Vagina (tissue), 2 donors: ENCODE results near the gene IGFLR1. TPM values are rescaled to one million over a fixed set of nuclear protein-coding genes. Genes with fewer than 3 reads are reported as not detected.

ENCODE experiments used
- DNase-seq, 2 donors: peaks; one replicate each; pipeline ENCODE4 v3.0.0-alpha.2; 2017; ENCODE audit errors: extremely low spot score in 2 of 2
- H3K27ac ChIP-seq: fragments of 200-600 bp; sonication (generic); one replicate; pipeline ENCODE4 v1.5.1; 2019
- H3K27me3 ChIP-seq: fragments of 200-600 bp; sonication (generic); one replicate; pipeline ENCODE4 v1.5.1; 2019
- H3K36me3 ChIP-seq, 2 donors: fragments of 200-600 bp; sonication (generic); one replicate each; pipeline ENCODE4 v1.5.1; 2017 to 2019
- H3K4me1 ChIP-seq: fragments of 200-600 bp; sonication (generic); one replicate; pipeline ENCODE4 v1.5.1; 2019
- H3K4me3 ChIP-seq, 2 donors: fragments of 200-600 bp; sonication (generic); 1 replicate in 1 of 2; 2 replicates in 1 of 2; pipeline ENCODE4 v1.5.1; 2016 to 2019
- H3K9me3 ChIP-seq: fragments of 200-600 bp; sonication (generic); one replicate; pipeline ENCODE4 v1.5.1; 2019
- CTCF ChIP-seq, 3 experiments: fragments of 450-650 bp in 2 of 3; fragments of 200-600 bp in 1 of 3; sonication (generic) in 1 of 3; IDR thresholded peaks; one replicate each; pipeline ENCODE4 v1.5.1; 2017 to 2019; ENCODE audit warnings: antibody characterized with exemption in 3 of 3, mild to moderate bottlenecking in 2 of 3, moderate library complexity in 2 of 3
- POLR2A ChIP-seq, 2 donors: fragments of 450-650 bp; IDR thresholded peaks; one replicate each; pipeline ENCODE4 v1.6.1; 2017; ENCODE audit warnings: antibody characterized with exemption in 2 of 2, mild to moderate bottlenecking in 2 of 2, moderate library complexity in 2 of 2
- POLR2AphosphoS5 ChIP-seq, 2 donors: sonication (generic); formaldehyde crosslinking; IDR thresholded peaks; one replicate each; pipeline ENCODE4 v1.9.0; 2017; ENCODE audit warnings: antibody characterized with exemption in 2 of 2, mild to moderate bottlenecking in 2 of 2, low read depth in 1 of 2; ENCODE audit not compliant: insufficient read depth in 1 of 2
- intact Hi-C: fragments of 100-400 bp; cut with DNase I; formaldehyde crosslinking; loops from one replicate; pipeline ENCODE4 v1.15.1; 2023
- total RNA-seq: library from RNA; depleted of rRNA; stranded (reverse); fragments of >200 nt; gene quantifications from one replicate; pipeline ENCODE4 v1.2.3, GENCODE V29; 2016

Gene IGFLR1
- total RNA-seq, 1 donor from 2014 or later, result 7.4 TPM

- Histone ChIP-seq H3K27ac (peak overlapping the region; percentile 97), H3K4me1 (peaks cover 42% of the 10 kb centered on the region), H3K9me3 (no peaks in the 10 kb centered on the region), H3K27me3 (no peaks in the 10 kb centered on the region), H3K4me3 (peak overlapping the region; percentile 61 to 88), H3K36me3 (peaks cover 0 to 27% of the 10 kb centered on the region in 2 donors)
- peak in 1 of 2 donors; percentile 95 for DNase-seq
- intact Hi-C loops, result no loop called here
- TF ChIP-seq POLR2AphosphoS5 (IDR thresholded peaks at IDR 0.05; ENCODE audit: insufficient read depth in 1 of 2, low read depth in 1 of 2) (peak in 1 of 2 donors; percentile 83), POLR2A (IDR thresholded peaks at IDR 0.05) (no peak)
These were observed 13.5 kb upstream of the IGFLR1 start for GRCh38 chr19:35755550-35756376.

DNA sequence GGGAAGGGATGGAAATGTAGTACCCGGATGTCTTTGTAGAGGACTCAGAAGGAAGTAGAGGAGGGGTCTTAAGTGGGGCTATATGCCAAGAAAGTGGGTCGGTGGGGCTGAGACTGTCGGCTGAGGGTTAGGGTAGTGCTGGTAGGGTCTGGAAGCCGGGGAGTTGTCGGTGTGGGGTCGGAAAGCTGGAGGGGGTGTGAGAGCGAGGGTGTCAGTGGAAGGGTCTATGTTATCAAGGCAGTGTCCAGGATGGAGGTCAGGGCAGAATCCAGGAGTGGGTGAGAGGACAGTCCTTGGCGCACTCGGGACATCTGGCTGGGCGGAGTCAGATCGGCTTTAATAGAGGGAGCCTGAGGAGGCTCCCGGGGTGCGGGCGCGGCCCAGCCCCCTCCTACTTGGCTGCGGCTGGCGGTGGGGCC is 12.9 kb upstream of the IGFLR1 start:
- intact Hi-C loops, result no loop called here

DNA sequence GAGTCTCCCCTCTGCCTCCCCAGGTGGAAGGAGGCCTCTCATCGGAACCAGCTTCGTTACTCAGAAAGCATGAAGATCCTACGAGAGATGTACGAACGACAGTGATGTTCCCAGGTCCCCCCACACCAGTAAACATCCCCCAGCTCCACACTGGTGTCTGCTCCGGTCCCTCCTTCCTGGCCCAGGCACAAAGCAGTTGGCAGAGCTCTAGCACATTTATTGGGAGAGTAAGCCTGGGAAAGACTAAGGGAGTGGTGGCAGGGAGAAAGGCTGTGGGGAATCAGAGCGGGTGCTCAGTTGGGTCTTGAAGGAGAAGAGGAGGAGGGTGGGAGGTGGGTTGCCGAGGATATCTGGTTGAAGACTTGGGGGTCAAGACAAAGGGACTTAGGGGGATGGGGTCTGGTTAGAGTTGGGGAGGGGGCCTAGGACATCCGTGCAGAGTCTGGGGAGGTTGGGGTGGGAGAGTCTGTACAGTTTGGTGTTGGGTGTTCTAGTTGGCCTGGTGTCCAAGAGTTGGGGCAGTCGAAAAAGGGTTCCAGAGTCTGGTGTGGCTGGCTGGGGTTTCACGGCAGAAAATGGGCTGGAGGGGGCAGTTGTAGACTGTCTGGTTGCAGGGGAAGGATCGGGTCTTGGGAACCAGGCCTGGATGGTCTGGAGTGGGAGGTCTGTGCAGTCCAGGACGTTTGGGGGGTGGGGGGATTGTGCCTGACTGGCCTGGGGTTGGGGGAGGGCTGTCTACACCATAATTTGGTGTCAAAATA is 12.3 kb upstream of the IGFLR1 start:
- H3K4me3 ChIP-seq, result peak overlapping the region; percentile 61 to 88
- peak overlapping the region; percentile 97 for H3K27ac ChIP-seq
- TF ChIP-seq POLR2A (IDR thresholded peaks at IDR 0.05), result no peak
- TF ChIP-seq POLR2AphosphoS5 (IDR thresholded peaks at IDR 0.05; ENCODE audit: insufficient read depth in 1 of 2, low read depth in 1 of 2), result peak in 1 of 2 donors; percentile 8
- no peaks in the 10 kb centered on the region for H3K27me3 ChIP-seq
- DNase-seq, result no peak
- peaks cover 51% of the 10 kb centered on the region for H3K4me1 ChIP-seq
- peaks cover 0 to 26% of the 10 kb centered on the region in 2 donors for H3K36me3 ChIP-seq
- intact Hi-C loops, result no loop called here
- no peaks in the 10 kb centered on the region for H3K9me3 ChIP-seq

More for the DNA sequence above, 12.9 kb upstream of the IGFLR1 start:
- DNase-seq, result peak in 1 of 2 donors; percentile 95
- no peaks in the 10 kb centered on the region for H3K27me3 ChIP-seq
- H3K4me1 ChIP-seq, result peaks cover 45% of the 10 kb centered on the region
- peak overlapping the region; percentile 61 to 88 for H3K4me3 ChIP-seq
- H3K9me3 ChIP-seq, result no peaks in the 10 kb centered on the region
- peak overlapping the region; percentile 97 for H3K27ac ChIP-seq
- no peak for TF ChIP-seq POLR2A (IDR thresholded peaks at IDR 0.05)
- peak in 1 of 2 donors; percentile 73 for TF ChIP-seq POLR2AphosphoS5 (IDR thresholded peaks at IDR 0.05; ENCODE audit: insufficient read depth in 1 of 2, low read depth in 1 of 2)
- H3K36me3 ChIP-seq, result peaks cover 0 to 26% of the 10 kb centered on the region in 2 donors

DNA sequence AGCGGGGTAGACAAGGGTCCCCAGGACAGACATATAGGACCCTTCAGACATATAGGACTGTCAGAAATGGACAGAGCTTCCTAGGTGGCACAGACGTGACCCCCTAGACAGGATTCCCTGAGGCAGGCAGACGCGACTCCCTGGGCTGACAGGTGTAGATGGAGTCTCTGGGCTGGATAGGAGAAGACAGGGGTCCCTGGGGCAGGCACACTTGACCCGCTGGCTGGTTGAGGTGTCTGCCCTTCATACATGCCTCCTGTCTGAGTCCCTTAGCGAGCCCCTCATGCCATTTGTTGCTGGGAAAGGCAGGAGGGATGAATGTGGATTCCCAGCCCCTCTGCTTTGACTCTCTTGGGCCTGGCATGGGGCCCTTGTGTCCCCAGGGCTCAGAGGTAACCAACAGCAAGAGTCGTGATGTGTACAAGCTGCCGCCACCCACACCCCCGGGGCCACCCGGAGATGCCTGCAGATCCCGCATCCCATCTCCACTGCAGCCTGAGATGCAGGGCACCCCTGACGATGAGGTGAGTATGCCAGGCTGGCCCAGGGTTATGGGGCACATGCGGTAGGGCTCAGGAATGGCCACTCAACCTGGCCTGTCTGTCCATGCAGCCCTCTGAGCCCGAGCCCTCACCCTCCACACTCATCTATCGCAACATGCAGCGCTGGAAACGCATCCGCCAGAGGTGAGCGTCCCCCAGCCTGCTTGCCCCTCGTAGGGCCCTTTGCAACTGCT is 11.6 kb upstream of the IGFLR1 start:
- DNase-seq, result no peak
- no peaks in the 10 kb centered on the region for H3K9me3 ChIP-seq
- peak overlapping the region; percentile 97 for H3K27ac ChIP-seq
- peaks cover 0 to 26% of the 10 kb centered on the region in 2 donors for H3K36me3 ChIP-seq
- peaks cover 52% of the 10 kb centered on the region for H3K4me1 ChIP-seq
- H3K27me3 ChIP-seq, result no peaks in the 10 kb centered on the region
- peak in 1 of 2 donors; percentile 20 for TF ChIP-seq POLR2AphosphoS5 (IDR thresholded peaks at IDR 0.05; ENCODE audit: insufficient read depth in 1 of 2, low read depth in 1 of 2)
- TF ChIP-seq CTCF (IDR thresholded peaks at IDR 0.05), result no peak
- no peak for TF ChIP-seq POLR2A (IDR thresholded peaks at IDR 0.05)
- intact Hi-C loops, result no loop called here
- no peak overlapping the region for H3K4me3 ChIP-seq

DNA sequence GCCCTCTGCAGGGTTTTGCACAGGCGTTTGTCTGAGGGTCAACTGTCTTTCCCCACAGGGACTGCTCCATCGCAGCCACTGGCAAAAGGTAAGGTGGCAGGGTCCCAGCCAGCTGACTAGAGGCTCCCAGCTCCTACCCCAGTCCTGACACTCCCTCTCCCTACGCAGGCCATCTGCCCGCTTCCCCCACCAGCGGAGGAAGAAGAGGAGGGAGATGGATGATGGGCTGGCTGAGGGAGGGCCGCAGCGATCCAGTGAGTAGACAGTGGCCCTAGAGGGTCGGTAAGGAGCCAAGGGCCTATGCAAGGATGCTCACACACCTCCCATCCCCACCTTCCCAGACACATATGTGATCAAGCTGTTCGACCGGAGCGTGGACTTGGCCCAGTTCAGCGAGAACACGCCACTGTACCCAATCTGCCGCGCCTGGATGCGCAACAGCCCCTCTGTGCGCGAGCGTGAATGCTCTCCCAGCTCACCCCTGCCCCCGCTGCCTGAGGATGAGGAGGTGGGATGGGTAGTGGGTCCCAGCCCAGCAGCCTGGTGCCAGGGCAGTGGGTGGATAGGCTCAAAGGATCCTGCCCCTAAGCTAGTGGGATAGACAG is 10.6 kb upstream of the IGFLR1 start:
- no peaks in the 10 kb centered on the region for H3K27me3 ChIP-seq
- DNase-seq, result no peak
- TF ChIP-seq POLR2AphosphoS5 (IDR thresholded peaks at IDR 0.05; ENCODE audit: insufficient read depth in 1 of 2, low read depth in 1 of 2) (no peak), CTCF (IDR thresholded peaks at IDR 0.05) (no peak), POLR2A (IDR thresholded peaks at IDR 0.05) (no peak)
- no peak overlapping the region for H3K4me3 ChIP-seq
- no peaks in the 10 kb centered on the region for H3K9me3 ChIP-seq
- H3K4me1 ChIP-seq, result peaks cover 52% of the 10 kb centered on the region
- H3K27ac ChIP-seq, result no peak overlapping the region
- H3K36me3 ChIP-seq, result peaks cover 0 to 26% of the 10 kb centered on the region in 2 donors
- intact Hi-C loops, result no loop called here
